GM13977 (cell line): ENCODE measurements around the gene ETFA.

Experiments used
- DNase-seq: peaks from one replicate; pipeline ENCODE4 v3.0.0; 2012; ENCODE audit warnings: low spot score
- CTCF ChIP-seq: IDR thresholded peaks from 2 replicates; pipeline ENCODE4 v1.5.1; 2012; ENCODE audit warnings: mild to moderate bottlenecking, control low read depth; ENCODE audit not compliant: insufficient read depth; ENCODE audit errors: extremely low read depth, missing control alignments
- in situ Hi-C: fragments of 300-500 bp; cut with MboI; formaldehyde crosslinking; loops from one replicate; pipeline ENCODE4 v1.12.0; 2022; ENCODE audit warnings: low sequenced_read_pairs, low pct_unique_long_range_greater_than_20kb, mixed read lengths, inconsistent platforms; ENCODE audit not compliant: unreplicated experiment

ETFA gene

GRCh38 chr15:76336254-76337058, 25.2 kb upstream of the ETFA start, which contains the start of gene ISL2:
Gene ISL2, plus strand, starts transcription at chr15:76336773. Its CDS starts 111 bp downstream, at chr15:76336884.
- DNase-seq, result peak; percentile 94
- TF ChIP-seq CTCF, result no peak
- in situ Hi-C loops, result no loop called here

- DNase-seq, result peak; percentile 51
- no peak for TF ChIP-seq CTCF
- in situ Hi-C loops, result no loop called here
These were observed 24.3 kb upstream of the ETFA start for GRCh38 chr15:76335307-76336253.

- no peak for DNase-seq
- no peak for TF ChIP-seq CTCF
- in situ Hi-C loops, result no loop called here
These were observed 23.4 kb upstream of the ETFA start for GRCh38 chr15:76334438-76335306.

- in situ Hi-C loops, result no loop called here
- DNase-seq, result peak; percentile 22
- peak; percentile 56 for TF ChIP-seq CTCF
These were observed 22.6 kb upstream of the ETFA start for GRCh38 chr15:76333720-76334437.

- in situ Hi-C loops, result no loop called here
- DNase-seq, result no peak
- no peak for TF ChIP-seq CTCF
These were observed 22.0 kb upstream of the ETFA start for GRCh38 chr15:76333309-76333708.
